ENCODE results near the gene MRPL34.

The MRPL34 gene

DNA sequence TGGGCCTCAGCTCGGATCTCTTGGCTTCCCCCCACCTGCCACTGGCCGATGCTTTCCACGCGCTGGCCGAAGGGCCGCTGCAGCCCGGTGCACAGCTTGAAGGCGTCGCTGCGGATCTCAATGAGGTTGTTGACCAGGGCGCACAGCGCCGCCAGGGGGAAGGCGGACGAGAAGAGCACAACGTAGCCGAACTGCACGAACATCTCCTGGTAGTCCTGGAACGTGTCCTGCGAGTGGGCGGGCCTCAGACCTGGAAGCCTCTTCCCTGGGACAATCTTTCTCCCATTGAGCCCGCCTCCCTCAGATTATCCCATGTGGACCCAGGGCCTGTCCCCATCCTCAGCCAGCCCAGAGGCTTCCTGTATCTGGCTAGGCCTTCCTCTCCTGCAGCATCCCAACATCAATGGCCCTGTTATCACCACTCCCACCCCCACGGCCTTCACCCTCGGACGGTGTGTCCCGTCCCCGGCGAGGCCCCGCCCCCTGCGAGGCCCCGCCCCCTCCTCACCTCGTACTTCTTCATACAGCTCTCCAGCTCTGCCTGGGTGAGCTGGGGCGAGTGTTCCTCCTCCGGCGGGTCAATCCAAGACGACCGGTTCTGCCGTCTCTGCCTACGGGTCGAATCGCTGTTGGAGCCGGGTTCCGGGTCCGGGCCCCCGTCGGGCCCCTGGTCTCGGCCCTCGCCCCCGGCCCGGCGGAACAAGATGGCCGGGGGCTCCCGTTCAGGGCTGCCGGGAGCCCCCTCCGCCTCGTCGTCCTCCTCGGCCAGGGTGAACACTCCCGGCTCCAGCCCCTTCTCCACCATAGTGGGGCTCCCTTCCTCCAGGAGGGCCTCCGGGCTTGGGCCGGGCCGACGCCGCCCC, 22.2 kb downstream of the MRPL34 start:
- DNase-seq (ENCODE audit: low read depth in 1 of 2, low spot score in 1 of 2), result peak in 1 of 2 donors; percentile 49

DNA sequence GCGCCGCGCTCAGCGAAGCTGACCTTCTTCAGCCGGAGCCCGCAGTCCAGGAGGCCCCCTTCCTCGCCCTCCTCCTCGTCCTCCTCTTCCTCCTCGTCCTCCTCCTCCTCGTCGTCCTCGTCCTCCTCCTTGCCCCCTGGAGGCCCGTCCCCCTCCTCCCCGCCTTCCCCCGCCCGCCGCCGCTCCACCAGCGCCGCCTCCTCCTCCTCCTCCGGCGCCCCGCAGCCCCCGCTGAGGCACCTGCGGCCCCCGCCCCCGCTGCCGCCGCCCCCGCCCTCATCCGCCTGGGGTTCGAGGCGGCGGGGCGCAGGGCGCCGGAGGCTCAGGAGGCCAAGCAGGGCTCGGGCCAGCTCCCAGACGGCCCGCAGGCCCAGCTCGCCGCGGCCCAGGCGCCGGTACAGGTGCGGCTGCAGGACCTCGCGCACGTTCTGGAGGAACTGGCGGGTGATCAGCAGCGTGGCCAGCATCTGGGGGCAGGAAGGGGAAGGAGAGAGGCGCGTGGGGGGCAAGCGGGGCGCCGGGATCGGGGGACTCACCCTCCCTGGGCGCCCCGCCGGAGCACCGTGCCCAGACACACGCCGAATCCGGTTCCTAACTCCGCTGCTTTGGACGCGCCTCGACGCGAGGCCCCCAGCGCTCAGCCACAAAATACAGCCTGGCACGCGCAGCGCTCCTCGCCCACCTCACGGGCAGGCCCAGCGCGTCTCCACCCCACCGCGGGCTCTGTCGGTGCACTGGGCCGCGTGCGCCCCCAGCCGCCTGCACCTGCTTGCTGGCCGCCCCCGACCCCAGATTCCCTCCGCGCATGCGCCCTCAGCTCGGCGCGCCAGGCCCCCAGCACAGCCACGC, 23.1 kb downstream of the MRPL34 start:
- DNase-seq (ENCODE audit: low read depth in 1 of 2, low spot score in 1 of 2), result peak in 1 of 2 donors; percentile 24

DNA sequence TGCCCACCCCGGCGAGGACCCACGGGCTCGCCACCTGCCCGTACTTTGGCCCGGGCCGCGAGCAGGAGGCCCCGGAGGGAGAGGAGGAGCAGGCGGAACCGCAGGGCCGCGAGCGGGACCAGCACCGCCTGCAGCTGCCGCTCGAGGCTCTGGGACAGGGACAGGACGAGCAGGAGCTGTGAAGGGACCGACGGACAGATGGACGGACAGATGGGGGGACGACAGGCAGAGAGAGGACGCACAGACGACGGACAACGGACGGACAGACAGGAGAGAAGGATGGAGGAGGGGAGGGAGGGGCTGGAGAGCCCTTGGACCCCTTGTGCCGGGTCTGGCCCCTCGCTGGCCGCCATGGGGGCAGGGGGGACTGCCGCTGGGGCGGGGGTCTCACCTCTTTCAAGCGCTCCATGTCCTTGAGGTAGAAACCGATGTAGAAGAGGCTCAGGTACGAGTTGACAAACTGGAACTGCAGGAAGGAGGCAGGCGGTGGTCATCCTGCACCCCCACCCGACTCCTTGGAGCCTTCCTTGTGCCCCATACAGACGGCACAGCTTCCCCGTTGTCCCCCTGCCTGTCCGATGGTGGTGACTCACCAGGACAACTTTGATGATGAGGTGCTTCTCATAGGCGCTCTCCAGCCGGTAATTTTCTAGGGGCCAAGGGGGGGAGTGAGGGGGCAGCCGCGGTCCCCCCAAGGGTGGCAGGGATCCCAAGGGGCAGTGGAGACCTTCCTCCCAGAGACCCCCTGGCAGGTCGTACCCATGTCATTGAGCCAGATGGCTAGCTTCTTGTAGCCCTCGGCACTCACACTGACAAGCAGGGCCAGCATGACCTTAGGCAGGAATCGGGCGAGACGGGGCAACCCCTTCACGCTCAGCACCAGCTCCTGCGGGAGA, 23.9 kb downstream of the MRPL34 start:
- DNase-seq (ENCODE audit: low read depth in 1 of 2, low spot score in 1 of 2), result no peak

DNA sequence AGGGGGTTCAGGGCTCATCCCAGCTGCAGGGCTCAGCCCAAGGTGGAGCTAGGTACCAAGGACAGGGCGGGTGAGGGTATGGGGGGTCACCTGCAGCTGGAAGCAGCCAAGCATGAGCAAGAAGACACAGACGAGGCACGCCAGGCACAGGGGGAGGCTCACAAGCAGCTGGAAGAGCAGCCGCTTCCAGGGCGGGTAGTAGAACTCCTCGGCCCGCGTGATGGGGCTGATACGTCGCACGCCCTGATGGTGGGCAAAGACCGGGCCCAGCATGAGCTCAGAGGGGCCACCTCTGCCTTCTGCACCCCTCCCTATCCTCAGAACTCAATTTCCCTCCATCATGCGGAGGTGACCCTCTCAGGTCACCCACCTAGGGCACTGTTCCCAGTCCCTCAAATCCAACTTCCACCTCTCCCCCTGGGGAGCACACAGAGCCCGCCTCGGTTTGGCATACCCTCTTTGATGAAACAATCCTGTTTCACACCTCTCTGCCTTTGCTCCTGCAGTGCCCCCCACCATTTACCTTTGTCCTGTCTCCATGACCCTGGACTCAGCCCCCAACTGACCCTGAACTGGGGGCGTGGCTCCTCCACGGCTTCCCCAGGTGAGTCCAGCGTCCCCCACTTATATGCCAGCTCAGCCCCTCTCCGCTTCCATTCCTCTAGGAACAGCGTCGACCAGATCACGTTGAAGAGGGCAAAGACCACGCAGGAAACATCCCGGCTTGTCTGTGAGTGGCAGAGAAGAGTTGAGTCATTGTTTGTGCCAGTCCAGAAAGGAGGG, 24.8 kb downstream of the MRPL34 start:
- DNase-seq (ENCODE audit: low read depth in 1 of 2, low spot score in 1 of 2), result no peak

DNA sequence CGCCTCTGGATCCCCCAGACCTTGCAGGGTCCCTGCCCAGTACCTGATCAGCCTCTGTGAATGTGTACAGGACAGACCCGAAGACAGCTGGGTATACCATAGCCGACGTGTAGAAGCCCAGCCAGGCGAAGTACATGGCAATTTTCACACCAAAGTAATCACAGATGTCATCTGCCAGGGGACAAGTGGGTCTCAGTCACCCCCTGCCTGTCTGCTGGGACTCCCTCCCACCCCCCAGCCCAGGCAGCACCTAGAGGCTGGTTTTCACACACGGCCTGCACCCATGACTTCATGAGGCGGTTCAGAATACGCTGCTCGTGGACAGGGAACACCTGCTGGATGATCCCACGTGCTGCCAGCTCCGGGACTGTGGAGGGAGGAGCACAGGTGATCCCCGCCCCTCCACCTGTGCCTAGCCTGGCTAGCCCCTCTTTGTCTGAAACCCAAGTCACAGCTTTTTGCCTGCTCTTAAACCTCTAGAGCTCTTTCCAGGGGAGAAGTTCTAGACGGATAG, 25.4 kb downstream of the MRPL34 start:
- DNase-seq (ENCODE audit: low read depth in 1 of 2, low spot score in 1 of 2), result no peak

DNA sequence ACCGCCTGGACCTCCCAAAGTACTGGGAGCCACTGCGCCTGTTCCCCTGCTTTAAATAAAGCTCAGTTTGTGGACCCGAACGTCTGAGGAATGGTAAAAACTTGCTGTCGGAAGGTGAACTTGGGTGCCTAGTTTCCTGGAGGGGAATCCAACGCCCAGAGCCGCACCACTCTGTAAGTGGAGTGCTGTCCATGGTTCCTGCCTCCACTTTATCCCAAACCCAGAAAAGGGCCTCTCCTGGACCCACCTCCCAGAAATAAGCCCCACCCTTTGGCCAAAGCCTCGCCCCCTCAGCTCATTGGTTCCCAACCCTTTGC, 26.6 kb downstream of the MRPL34 start:
- DNase-seq (ENCODE audit: low read depth in 1 of 2, low spot score in 1 of 2), result no peak

DNA sequence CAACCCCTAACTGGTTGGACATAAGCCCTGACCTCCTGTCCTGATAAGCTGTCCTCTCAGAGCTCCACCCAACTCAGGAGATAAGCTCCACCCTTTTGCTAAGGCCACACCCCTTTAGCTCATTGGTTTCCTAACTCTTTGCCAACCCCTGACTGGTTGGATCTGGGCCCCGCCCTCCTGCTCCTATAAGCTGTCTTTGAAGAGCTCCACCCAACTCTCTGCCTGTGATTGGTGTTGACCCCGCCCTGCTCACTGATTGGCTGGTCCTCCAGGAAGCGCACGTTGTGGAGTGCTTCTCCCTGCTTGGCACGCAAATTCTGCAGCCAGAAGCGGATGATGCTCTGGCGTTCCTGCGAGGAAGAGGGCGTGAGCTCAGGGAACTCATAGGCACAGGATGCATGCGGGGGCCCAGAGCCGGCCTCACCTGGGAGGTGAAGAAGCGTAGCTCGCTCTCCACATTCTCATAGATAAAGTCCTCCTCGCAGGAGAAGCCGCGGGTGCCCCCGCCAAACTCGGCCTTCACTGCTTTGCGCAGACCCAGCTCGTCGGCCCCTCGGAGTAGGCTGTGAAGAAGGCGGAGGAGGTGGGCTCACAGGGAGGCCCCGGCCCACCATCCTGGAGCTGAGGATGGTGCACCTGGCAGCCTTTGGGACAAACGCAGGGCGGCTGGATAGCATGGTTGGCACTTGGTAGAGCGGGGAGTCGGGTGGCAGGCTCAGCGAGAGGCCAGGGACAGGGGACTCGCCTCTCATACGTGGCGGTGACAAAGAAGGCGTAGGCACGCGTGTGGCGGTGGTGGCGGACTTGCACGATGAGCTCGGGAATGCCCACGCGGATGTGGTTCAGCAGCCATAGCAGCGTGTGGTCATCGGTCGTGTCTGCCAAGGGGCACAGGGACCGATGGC, 27.3 kb downstream of the MRPL34 start:
- DNase-seq (ENCODE audit: low read depth in 1 of 2, low spot score in 1 of 2), result no peak

DNA sequence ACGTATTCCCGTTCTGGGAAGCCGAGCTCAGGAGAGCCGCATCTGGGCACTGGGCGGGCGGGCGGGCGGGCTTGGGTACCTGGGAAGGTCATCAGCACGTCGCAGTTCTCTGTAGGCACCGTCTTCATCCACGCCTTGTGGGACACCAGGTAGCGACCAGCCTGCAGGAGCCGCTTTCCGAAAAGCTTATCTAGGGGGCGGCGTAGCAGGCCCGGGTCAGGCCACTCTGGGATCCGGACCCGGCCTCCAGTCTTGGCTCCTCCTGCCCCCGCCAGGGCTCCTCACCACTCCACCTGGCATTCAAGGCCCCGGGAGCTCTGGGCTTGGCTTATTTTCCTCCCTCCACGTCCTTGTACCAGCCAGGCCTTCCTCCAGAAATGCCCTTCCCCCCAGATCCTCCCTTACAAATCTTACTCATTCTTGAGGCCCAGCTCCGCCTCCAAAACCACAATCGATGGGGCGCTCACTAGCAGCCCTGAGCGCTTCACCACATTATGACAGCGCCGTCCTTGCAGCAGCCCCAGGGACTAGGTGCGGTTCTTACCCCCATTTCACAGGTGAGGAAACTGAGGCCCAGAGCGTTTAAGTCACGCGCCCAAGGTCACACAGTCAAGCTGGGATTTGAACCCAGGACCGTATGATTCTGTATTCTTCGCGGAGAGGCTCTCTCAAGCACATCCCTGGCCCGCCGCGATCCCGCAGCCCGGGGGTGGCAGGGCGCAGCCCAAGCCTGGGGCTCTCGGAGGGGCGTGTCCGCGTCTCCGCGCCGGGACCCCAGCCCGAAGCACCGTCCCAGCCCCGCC, 28.1 kb downstream of the MRPL34 start:
- DNase-seq (ENCODE audit: low read depth in 1 of 2, low spot score in 1 of 2), result peak; percentile 49 to 51

DNA sequence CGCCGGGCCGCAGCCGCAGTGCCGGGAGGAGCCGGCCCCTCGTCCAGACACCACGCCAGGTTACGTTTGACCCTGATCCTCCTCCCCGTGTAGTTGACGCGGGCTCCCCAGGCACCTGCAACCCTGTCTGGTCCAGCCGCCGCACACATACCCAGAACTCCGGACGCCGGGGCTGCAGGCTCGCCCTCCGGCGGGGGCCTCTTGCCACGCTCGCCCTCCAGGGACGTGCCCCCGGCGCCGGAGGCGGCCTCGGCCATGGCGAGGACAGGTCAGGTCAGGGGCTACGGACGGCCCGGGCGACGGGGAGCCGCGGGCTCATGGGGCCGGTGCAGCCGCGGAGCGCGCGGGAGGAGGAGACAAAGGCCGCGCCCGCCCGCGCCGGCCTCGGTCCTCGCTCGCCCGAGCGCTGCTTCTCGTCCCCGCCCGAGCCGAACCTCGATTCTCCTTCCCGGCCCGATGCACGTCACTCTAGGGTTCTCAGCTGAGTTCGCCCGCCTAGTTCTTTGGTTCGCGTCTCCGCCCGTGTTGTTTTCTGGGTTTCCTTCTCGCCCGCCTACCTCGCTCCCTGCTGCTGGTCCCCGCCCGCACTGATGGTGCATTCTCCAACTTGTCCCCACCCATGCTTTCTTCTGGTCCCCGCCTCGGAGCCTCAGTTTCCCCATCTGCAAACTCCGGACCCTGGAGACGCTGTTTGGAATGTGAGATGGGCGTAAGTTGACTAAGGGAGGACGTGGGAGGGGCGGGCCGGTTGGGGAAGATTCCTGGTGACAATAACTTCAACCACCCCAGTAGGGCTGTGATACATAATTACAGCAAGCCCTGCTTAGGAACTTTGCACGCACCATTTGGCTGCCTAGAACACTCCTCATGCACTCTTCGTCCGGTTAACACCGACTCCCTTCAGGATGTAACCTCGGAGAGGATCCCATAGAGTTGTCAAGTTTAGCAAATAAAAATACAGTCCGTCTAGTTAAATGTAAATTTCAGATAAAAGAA, 29.0 kb downstream of the MRPL34 start, which contains the start of gene ANO8:
Gene ANO8, minus strand, starts transcription at position 442 of the 996 bp plus-strand sequence. Its CDS starts 185 bp downstream, at position 257.
- DNase-seq (ENCODE audit: low read depth in 1 of 2, low spot score in 1 of 2), result peak; percentile 87 to 97

DNA sequence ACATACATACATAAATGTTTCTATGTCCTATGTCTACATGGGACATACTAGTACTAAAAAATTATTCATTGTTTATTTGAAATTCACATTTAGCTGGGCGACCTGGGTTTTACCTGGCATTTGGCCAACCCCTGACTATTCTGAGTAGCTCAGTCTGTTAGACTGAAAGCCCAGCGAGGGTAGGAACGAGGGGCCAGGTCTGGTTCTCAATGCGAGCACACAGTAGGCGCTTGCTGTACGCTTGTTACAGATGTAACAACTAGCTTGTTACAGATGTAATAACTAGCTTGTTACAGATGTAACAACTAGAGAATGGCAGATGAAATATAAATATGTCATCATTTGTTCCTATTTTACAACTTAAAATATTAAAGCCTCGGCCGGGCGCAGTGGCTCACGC, 29.9 kb downstream of the MRPL34 start:
- no peak for DNase-seq (ENCODE audit: low read depth in 1 of 2, low spot score in 1 of 2)

DNA sequence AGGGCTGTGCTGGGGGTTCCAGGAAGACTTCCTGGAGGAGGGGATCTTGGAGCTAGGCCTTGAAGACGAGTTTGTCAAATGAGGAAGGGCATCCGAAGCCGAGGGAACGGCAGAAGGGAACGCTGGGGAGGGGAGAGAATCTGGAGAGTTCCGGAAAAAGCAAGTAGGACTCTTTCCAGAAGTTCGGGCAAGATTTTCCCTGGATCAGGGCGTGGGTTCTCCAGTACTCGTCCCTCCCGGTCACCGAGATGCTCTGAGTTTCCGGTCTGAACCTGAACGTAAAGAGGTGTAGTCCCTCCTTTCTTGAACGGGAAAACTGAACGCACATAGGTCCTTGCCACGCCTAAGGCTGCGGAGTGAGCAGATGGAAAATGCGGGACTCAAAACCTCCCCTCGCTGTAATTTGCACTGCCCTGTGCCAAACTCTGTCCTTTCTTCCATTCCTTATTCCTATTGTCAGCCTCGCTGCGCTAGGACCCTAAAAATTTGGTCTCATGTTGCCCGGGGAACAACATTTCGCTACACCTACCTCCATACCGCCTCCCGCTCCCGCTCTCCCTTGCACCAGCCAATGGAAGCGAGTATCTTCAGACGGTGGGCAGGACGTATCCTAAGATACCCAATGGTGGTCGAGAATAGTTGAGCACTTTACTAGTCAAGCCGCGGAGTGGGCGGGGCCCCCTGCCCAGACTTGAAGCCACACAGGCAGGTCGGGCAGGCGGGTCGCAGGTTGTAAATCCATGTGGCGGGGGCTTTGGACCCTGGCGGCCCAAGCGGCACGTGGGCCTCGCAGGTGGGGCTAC, 31.4 kb downstream of the MRPL34 start, which contains the start of gene GTPBP3:
Gene GTPBP3, plus strand, starts transcription at position 682 of the 803 bp plus-strand sequence. Its CDS starts 59 bp downstream, at position 741.
- DNase-seq (ENCODE audit: low read depth in 1 of 2, low spot score in 1 of 2), result peak; percentile 91 to 93

DNA sequence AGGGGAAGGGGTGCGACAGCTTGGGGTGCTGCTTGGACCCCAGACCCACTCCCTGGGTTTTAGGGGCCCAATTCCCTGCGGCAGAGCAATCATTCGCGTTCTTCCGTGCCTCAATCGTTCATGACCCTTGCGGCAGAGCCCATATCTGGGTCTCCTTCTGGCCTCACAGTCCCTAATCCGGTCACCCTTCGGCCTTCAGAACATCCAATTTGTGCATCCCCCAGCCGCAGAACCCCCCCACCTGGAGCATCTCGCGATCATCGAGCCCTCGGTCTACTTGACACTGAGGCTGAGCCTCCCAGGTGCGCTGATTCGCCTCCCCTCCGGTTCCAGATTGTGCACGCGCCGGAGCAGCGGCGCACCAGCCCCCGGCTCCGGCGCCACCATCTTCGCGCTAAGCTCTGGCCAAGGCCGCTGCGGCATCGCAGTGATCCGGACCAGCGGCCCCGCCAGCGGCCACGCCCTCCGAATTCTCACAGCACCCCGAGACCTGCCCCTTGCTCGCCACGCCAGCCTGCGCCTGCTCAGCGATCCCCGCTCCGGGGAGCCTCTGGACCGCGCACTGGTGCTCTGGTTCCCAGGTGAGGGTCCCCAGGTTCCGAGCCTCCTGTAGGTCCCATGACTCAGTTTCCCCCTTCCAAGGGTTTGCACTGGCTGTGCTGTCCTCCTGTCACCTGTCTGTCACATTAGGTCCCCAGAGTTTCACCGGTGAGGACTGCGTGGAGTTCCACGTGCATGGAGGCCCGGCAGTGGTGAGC, 32.2 kb downstream of the MRPL34 start:
- no peak for DNase-seq (ENCODE audit: low read depth in 1 of 2, low spot score in 1 of 2)

DNA sequence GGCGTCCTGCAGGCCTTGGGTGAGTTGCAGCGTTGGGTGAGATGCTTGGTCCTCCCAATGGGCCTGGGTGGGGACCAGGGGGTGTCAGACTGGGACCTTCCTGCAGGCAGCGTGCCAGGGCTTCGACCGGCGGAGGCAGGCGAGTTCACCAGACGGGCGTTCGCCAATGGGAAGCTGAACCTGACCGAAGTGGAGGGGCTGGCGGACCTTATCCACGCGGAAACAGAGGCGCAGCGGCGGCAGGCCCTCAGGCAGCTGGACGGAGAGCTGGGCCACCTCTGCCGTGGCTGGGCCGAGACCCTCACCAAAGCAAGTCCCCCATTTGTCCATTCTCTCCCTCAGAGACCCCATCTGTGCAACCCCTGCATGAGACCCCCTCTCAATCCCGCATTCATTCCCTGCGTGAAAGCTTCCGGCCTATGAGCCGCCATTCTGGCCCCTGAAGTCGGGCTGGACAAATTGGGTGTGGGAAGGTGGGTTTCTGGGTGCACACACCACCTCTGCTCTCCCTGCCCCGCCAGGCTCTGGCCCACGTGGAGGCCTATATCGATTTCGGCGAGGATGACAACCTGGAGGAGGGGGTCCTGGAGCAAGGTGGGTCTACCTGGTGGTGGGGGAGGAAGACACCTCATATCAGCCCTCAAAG, 32.9 kb downstream of the MRPL34 start:
- no peak for DNase-seq (ENCODE audit: low read depth in 1 of 2, low spot score in 1 of 2)

DNA sequence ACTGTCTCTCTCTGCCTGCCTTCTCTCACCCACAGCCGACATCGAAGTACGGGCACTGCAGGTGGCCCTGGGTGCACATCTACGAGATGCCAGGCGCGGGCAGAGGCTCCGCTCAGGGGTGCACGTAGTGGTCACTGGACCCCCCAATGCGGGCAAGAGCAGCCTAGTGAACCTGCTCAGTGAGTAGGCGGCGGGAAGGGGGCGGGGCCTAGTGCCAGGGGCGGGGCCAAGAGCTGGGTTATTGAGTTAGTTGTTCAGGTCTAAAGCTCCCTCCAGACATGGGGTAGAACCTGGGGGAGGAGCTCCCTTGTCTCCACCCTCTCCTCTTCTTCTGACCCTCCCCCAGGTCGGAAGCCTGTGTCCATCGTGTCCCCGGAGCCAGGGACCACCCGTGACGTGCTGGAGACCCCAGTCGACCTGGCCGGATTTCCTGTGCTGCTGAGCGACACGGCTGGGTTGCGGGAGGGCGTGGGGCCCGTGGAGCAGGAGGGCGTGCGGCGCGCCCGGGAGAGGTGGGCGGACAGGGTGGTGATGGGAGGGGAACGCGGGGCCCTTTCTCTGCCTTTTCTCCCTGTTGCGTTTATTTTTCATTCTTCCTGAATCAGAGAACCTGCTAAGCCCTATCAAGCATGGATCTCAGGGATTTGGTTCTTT, 33.5 kb downstream of the MRPL34 start:
- DNase-seq (ENCODE audit: low read depth in 1 of 2, low spot score in 1 of 2), result peak in 1 of 2 donors; percentile 47
